H1 (cell line): ENCODE results near the gene ERC1. TPM values are rescaled to one million over a fixed set of nuclear protein-coding genes. Genes with fewer than 3 reads are reported as not detected.

ENCODE experiments used
- CTCF ChIA-PET: fragments of 300-600 bp; sonication (Branson Sonifier 250); formaldehyde crosslinking; loops from one replicate; lab custom pipeline; 2021; ENCODE audit not compliant: partially characterized antibody; lab: Charles Lee
- POLR2A ChIA-PET: fragments of 300-600 bp; sonication (Branson Sonifier 250); formaldehyde crosslinking; loops from one replicate; lab custom pipeline; 2021; ENCODE audit warnings: inconsistent platforms; ENCODE audit not compliant: partially characterized antibody; lab: Charles Lee
- DNase-seq, 2 experiments: peaks; one replicate each; pipeline versions ENCODE4 v3.0.0 to v3.0.0-alpha.2; 2010 to 2022; ENCODE audit warnings: low spot score in 2 of 2, low read depth in 1 of 2, mixed read lengths in 1 of 2
- FAIRE-seq: peaks from 2 replicates; lab custom pipeline; 2011; peaks lifted over from hg19 to GRCh38; lab: Jason Lieb, UNC
- H2AFZ ChIP-seq: 2 replicates; pipeline ENCODE4 v1.8.1; 2012; ENCODE audit warnings: low read length, inconsistent platforms
- H2AK5ac ChIP-seq: 2 replicates; pipeline ENCODE4 v1.6.1; 2013; ENCODE audit warnings: low read depth, low read length
- H2BK120ac ChIP-seq: replicated peaks from 2 replicates; pipeline ENCODE3; 2013; ENCODE audit warnings: low read depth, low read length, inconsistent platforms
- H2BK12ac ChIP-seq: 2 replicates; pipeline ENCODE4 v1.6.1; 2013; ENCODE audit warnings: low read depth, low read length
- H2BK15ac ChIP-seq: 2 replicates; pipeline ENCODE4 v1.6.1; 2013; ENCODE audit warnings: low read length
- H2BK20ac ChIP-seq: 2 replicates; pipeline ENCODE4 v1.6.1; 2013; ENCODE audit warnings: low read length
- H2BK5ac ChIP-seq: 2 replicates; pipeline ENCODE4 v1.6.1; 2013; ENCODE audit warnings: low read depth, low read length
- H3K14ac ChIP-seq: 2 replicates; pipeline ENCODE4 v1.6.1; 2013; ENCODE audit warnings: inconsistent platforms; ENCODE audit not compliant: insufficient read length
- H3K18ac ChIP-seq: 2 replicates; pipeline ENCODE4 v1.6.1; 2013; ENCODE audit warnings: low read length; ENCODE audit errors: extremely low read depth
- H3K23ac ChIP-seq: 2 replicates; pipeline ENCODE4 v1.6.1; 2013; ENCODE audit warnings: inconsistent platforms; ENCODE audit not compliant: insufficient read length
- H3K23me2 ChIP-seq: 2 replicates; pipeline ENCODE4 v1.6.1; 2013; ENCODE audit warnings: low read depth, low read length
- H3K27ac ChIP-seq: 2 replicates; pipeline ENCODE4 v1.6.1; 2011; ENCODE audit warnings: low read depth, low read length, inconsistent platforms
- H3K27me3 ChIP-seq, 4 experiments: replicated peaks in 1 of 4; 1 replicate in 1 of 4; 2 replicates in 3 of 4; pipeline versions ENCODE4 v1.6.1 to v1.8.1; 2011 to 2013; ENCODE audit warnings: low read length in 3 of 4, mild to moderate bottlenecking in 3 of 4, inconsistent platforms in 2 of 4, mixed read lengths in 2 of 4, moderate library complexity in 1 of 4; ENCODE audit not compliant: control insufficient read depth in 3 of 4, insufficient read depth in 3 of 4; ENCODE audit errors: extremely low read depth in 1 of 4
- H3K36me3 ChIP-seq, 4 experiments: 2 replicates each; pipeline versions ENCODE4 v1.6.1 to v1.8.1; 2011 to 2013; ENCODE audit warnings: mild to moderate bottlenecking in 4 of 4, low read length in 3 of 4, moderate library complexity in 2 of 4, control low read depth in 1 of 4, inconsistent platforms in 1 of 4; ENCODE audit not compliant: insufficient read depth in 4 of 4, control insufficient read depth in 2 of 4
- H3K4ac ChIP-seq: replicated peaks from 2 replicates; pipeline ENCODE3; 2013; ENCODE audit warnings: low read length, low read depth, mixed read lengths, inconsistent platforms; ENCODE audit not compliant: insufficient read length
- H3K4me1 ChIP-seq, 4 experiments: replicated peaks in 1 of 4; 1 replicate in 1 of 4; 2 replicates in 3 of 4; pipeline versions ENCODE4 v1.6.1 to v1.8.1; 2011 to 2013; ENCODE audit warnings: low read length in 3 of 4, inconsistent platforms in 2 of 4, mixed read lengths in 1 of 4; ENCODE audit not compliant: insufficient read depth in 4 of 4, control insufficient read depth in 3 of 4
- H3K4me2 ChIP-seq, 2 experiments: 2 replicates each; pipeline versions ENCODE4 v1.6.1 to v1.8.1; 2011 to 2013; ENCODE audit warnings: low read depth in 2 of 2, low read length in 2 of 2, control low read depth in 1 of 2, inconsistent platforms in 1 of 2, mild to moderate bottlenecking in 1 of 2; ENCODE audit not compliant: insufficient read depth in 1 of 2
- H3K4me3 ChIP-seq, 4 experiments: fragments of 200-600, 300-600 bp in 1 of 4; sonication (generic), shearing (Covaris generic), sonication (Bioruptor Twin) in 1 of 4; 2 replicates each; pipeline versions ENCODE4 v1.5.1 to v1.8.1; 2011 to 2016; ENCODE audit warnings: low read length in 4 of 4, low read depth in 3 of 4, control low read depth in 2 of 4, inconsistent platforms in 2 of 4, mild to moderate bottlenecking in 2 of 4, mixed read lengths in 1 of 4, moderate library complexity in 1 of 4; ENCODE audit not compliant: insufficient read depth in 2 of 4; ENCODE audit errors: extremely low read depth in 1 of 4
- H3K56ac ChIP-seq: replicated peaks from 2 replicates; pipeline ENCODE3; 2013; ENCODE audit warnings: low read depth, mild to moderate bottlenecking, mixed read lengths, low read length, inconsistent platforms; ENCODE audit not compliant: insufficient read length
- H3K79me1 ChIP-seq: 2 replicates; pipeline ENCODE4 v1.6.1; 2013; ENCODE audit warnings: low read depth, low read length, control low read depth
- H3K79me2 ChIP-seq, 2 experiments: 2 replicates each; pipeline versions ENCODE4 v1.6.1 to v1.8.1; 2012 to 2013; ENCODE audit warnings: low read length in 2 of 2, mild to moderate bottlenecking in 2 of 2, inconsistent platforms in 1 of 2; ENCODE audit not compliant: insufficient read depth in 2 of 2, control insufficient read depth in 1 of 2
- H3K9ac ChIP-seq, 4 experiments: replicated peaks in 1 of 4; 1 replicate in 1 of 4; 2 replicates in 3 of 4; pipeline versions ENCODE4 v1.6.1 to v1.8.1; 2011 to 2013; ENCODE audit warnings: low read depth in 3 of 4, low read length in 3 of 4, control low read depth in 2 of 4, mild to moderate bottlenecking in 2 of 4, moderate library complexity in 2 of 4, inconsistent platforms in 1 of 4; ENCODE audit errors: extremely low read depth in 1 of 4
- H3K9me3 ChIP-seq, 2 experiments: 2 replicates each; pipeline versions ENCODE4 v1.6.1 to v1.8.1; 2012 to 2013; ENCODE audit warnings: mild to moderate bottlenecking in 2 of 2, moderate library complexity in 2 of 2, control low read depth in 1 of 2, inconsistent platforms in 1 of 2, low read depth in 1 of 2, low read length in 1 of 2, mixed read lengths in 1 of 2; ENCODE audit not compliant: insufficient read depth in 2 of 2
- H4K20me1 ChIP-seq, 2 experiments: replicated peaks in 1 of 2; 2 replicates each; pipeline versions ENCODE3 to v1.8.1; 2011 to 2013; ENCODE audit warnings: inconsistent platforms in 2 of 2, low read length in 2 of 2, mild to moderate bottlenecking in 1 of 2; ENCODE audit not compliant: insufficient read depth in 2 of 2, control insufficient read depth in 1 of 2
- H4K5ac ChIP-seq: 2 replicates; pipeline ENCODE4 v1.6.1; 2013; ENCODE audit warnings: low read length, low read depth, mixed read lengths, inconsistent platforms; ENCODE audit not compliant: insufficient read length
- H4K8ac ChIP-seq: 2 replicates; pipeline ENCODE4 v1.8.0; 2013; ENCODE audit warnings: mild to moderate bottlenecking, moderate library complexity, low read length, inconsistent platforms; ENCODE audit not compliant: insufficient read depth; ENCODE audit errors: extremely low read depth
- H4K91ac ChIP-seq: replicated peaks from 2 replicates; pipeline ENCODE3; 2013; ENCODE audit warnings: low read length, mixed read lengths, inconsistent platforms; ENCODE audit not compliant: insufficient read length
- CHD2 ChIP-seq: IDR thresholded peaks from 2 replicates; pipeline ENCODE4 v1.6.1; 2012; ENCODE audit warnings: low read length, improper control_type of control experiment
- CTBP2 ChIP-seq: IDR thresholded peaks from 2 replicates; pipeline ENCODE4 v1.7.0; 2011; ENCODE audit warnings: borderline replicate concordance, mild to moderate bottlenecking, moderate library complexity, mixed read lengths, low read length; ENCODE audit not compliant: insufficient read depth, insufficient read length
- HDAC2 ChIP-seq, 2 experiments: fragments of 300-600 bp in 1 of 2; sonication (generic) in 1 of 2; IDR thresholded peaks; 2 replicates each; pipeline ENCODE4 v1.6.1; 2011 to 2012; ENCODE audit warnings: low read depth in 2 of 2, low read length in 2 of 2, mild to moderate bottlenecking in 2 of 2, moderate library complexity in 2 of 2, borderline replicate concordance in 1 of 2, inconsistent platforms in 1 of 2
- WGBS, 2 experiments: shearing (Covaris generic) in 1 of 2; methylation state at CpG; one replicate each; pipeline versions ENCODE4 v1.1.6 to v1.1.7; 2013 to 2015; ENCODE audit warnings: low lambda C conversion rate in 2 of 2, mixed read lengths in 2 of 2, inconsistent platforms in 1 of 2, low coverage in 1 of 2, missing lambda C conversion rate in 1 of 2; ENCODE audit not compliant: insufficient replicate concordance in 2 of 2, insufficient coverage in 1 of 2, insufficient read length in 1 of 2; ENCODE audit errors: extremely low coverage in 1 of 2, missing lambda C conversion rate in 1 of 2; 5-methylcytosine and 5-hydroxymethylcytosine counted together
- polyA plus RNA-seq, 7 experiments: library from polyadenylated mRNA; depleted of rRNA in 3 of 7; stranded (reverse) in 5 of 7; unstranded in 2 of 7; fragments of >200 nt in 5 of 7; fragments of 200-250 nt in 2 of 7; gene quantifications; 1 replicate in 5 of 7; 2 replicates in 1 of 7; 4 replicates in 1 of 7; pipeline versions ENCODE4 v1.2.1 to v1.2.3, GENCODE V29; 2011 to 2013; ENCODE audit warnings: missing spikeins in 2 of 7, mixed read lengths in 2 of 7
- total RNA-seq: library from RNA; stranded (reverse); fragmentation: NEBNext Ultra II Directional; extraction: Animal tissue kit (Norgen Biotek cat#: 25700); gene quantifications from 2 replicates; pipeline ENCODE4 v1.2.1, GENCODE V29; 2021

Gene ERC1
- total and polyA plus RNA-seq, 2 of the 8 experiments (the other 6 are each of a cell fraction or from before 2014, with no cell fraction given), result 7.8 to 45.7 TPM

- Histone ChIP-seq H3K4me1 (peaks cover 0 to 6% (median 2%) of the 10 kb centered on the region in 4 experiments; a peak in 3 of 7 replicates), H3K4ac (no peak overlapping the region), H3K9me3 (no peaks in the 10 kb centered on the region), H3K27me3 (no peaks in the 10 kb centered on the region), H2BK12ac (no peak overlapping the region), H4K5ac (no peak overlapping the region), H4K91ac (no peak overlapping the region), H4K20me1 (peaks cover 0 to 1% of the 10 kb centered on the region in 2 experiments), H3K14ac (no peak overlapping the region), H2BK120ac (no peak overlapping the region), H3K79me2 (peaks cover 0 to 4% of the 10 kb centered on the region in 2 experiments; a peak in 1 of 4 replicates), H3K56ac (no peak overlapping the region), H3K4me2 (no peak overlapping the region), H3K9ac (no peak overlapping the region), H3K79me1 (no peaks in the 10 kb centered on the region), H3K36me3 (no peaks in the 10 kb centered on the region), H3K18ac (no peak overlapping the region), H2BK15ac (no peak overlapping the region), H3K23ac (no peak overlapping the region), H3K27ac (no peak overlapping the region), H3K4me3 (no peak overlapping the region), H2BK5ac (no peak overlapping the region), H2AK5ac (no peak overlapping the region), H4K8ac (no peak overlapping the region), H3K23me2 (no peaks in the 10 kb centered on the region), H2BK20ac (no peak overlapping the region), H2AFZ (no peak overlapping the region)
- FAIRE-seq (no peak), DNase-seq (no peak)
- POLR2A ChIA-PET, result no interaction called here
- no peak for TF ChIP-seq HDAC2 (IDR thresholded peaks at IDR 0.05; ENCODE audit: borderline replicate concordance in 1 of 2, low read depth in 2 of 2, low read length in 2 of 2)
- 0 out of 2 replicates have a peak, but pooled peaks have one; percentile 31 for TF ChIP-seq CHD2
- TF ChIP-seq CTBP2, result no peak
- CTCF ChIA-PET, result interaction anchor here (1.3 kb wide), 1 partner anchor 12 kb away, joined by 3 read pairs; no protein-coding TSS in a partner anchor
- WGBS, 2 experiments, result 86% methylated on average over 11 of the region's 11 CpGs; no CpG with 5 or more reads in 1 of the 2 experiments
Observed at GRCh38 chr12:1080520-1081223, 89.6 kb downstream of the ERC1 start.
